H4 (cell line): ENCODE data around the gene RALGAPA1. TPM values are rescaled to one million over a fixed set of nuclear protein-coding genes. Genes with fewer than 3 reads are reported as not detected.
"Not testable (repeated sequence)": the region's sequence is repeated elsewhere in the genome, so short reads cannot be mapped to it uniquely, and the experiment has no call there.

Source experiments
- DNase-seq: peaks from one replicate; pipeline ENCODE4 v3.0.0-alpha.2; 2015; ENCODE audit warnings: low spot score
- total RNA-seq: library from RNA; depleted of rRNA; stranded (reverse); fragments of >200 nt; shearing (Covaris generic); gene quantifications from 2 replicates; pipeline ENCODE4 v1.2.3, GENCODE V29; 2014; rRNA removed

RALGAPA1 gene
- total RNA-seq, result 10.8 and 11.3 TPM in 2 replicates

DNA sequence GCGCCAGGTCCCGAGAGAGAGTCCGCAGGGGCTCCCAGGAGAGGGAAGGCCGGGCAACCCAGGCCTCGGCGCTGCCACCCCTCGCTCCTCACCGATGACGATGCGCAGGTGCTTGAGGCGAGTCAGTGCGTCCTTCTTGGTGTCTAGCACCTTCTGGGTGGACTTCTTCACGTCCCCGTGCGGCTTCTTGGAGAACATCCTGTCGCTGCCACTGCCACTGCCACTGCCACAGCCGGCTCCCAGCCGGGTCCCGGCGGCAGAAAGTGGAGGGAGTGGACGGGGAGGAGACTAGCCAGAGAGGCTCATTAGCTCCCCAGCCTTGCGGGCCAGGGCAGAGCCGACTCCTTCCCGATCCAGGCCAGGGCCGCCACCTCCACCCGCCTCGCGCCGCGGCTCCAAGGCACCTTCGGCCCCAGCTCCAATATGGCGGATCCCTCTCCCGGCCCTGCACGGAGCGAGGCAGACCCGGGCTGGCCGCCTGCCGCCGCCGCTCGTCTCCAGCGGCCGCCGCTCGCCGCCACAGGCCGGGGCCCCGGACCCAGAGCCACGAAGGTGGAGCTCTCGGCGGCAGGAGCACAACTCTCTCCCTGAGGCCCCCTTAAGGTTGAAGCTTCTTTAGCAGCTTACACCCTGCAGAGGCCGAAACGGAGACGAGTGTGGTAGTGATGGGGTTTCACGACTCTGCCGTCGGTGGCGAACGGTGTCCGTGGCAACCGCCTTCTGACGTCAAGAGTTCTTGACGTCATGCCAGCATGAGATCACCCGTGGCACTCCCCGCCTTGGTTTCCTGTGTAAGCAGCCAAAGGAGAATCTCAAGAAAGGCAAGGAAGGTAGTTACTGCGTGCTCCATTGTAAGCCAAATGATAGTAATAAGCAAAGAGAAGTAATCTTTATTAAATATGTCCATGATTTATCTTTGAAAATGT is at the start of gene RALGAPA1:
TSS of gene RALGAPA1 (minus strand) at position 658 of the 926 bp plus-strand sequence. CDS start at position 198, 460 bp downstream.
- DNase-seq, result peak; percentile 98

DNA sequence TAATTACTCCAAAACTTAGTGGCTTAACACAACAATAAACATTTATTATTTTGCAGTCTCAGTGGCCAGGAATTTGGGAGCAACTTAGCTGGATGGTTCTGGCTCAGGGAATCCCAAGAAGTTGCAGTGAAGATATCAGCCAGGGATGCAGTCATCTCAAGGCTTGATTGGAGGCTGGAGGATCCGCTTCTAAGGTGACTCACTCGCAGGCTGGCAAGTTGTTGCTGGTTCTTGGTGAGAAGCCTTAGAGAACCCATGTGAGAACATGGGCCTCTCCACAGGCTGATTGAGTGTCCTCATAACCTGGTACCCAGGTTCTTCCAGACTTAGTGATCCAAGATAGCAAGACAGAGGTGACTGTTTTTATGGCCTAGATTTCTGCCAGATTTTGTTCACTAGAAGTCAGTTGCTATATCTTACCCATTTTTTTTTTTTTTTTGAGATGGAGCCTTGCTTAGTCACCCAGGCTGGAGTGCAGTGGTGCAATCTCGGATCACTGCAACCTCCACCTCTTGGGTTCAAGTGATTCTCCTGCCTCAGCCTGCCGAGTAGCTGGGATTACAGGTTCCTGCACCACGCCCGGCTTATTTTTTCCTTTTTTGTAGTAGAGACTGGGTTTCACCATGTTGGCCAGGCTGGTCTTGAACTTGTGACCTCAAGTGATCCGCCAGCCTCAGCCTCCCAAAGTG is 49.6 kb upstream of the RALGAPA1 start:
- DNase-seq, result no peak

DNA sequence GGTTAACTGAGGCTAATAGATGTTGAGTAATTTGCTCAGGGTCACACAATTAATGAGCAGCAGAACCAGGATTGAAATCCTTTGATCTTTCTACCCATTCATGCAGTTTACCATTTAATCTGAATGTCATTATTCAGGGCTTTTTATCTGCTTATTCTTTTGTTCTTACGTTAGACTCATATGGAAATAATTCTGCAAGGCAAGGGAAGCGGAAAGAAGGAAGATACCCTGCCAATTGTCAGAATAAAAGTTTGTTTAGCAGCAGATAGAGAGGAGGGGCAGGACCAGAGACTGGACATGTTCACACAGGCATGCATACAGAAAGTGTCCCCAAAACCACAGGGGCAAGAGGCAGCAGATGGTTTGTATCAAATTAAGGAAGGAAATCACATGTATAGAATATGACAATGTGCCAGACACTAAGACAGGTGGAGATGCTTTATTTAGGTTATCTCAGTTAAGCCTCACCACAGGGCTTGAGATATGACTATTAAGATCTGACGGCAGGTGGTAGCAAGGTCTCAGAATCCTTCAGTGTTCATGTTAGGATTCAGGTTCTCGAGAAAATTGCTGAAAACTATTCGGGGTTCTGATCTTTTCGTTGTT is 46.9 kb upstream of the RALGAPA1 start:
- DNase-seq, result no peak

GRCh38 chr14:35854696-35855270 is 45.7 kb upstream of the RALGAPA1 start:
- no peak for DNase-seq

- DNase-seq, result no peak
Measured at GRCh38 chr14:35853225-35853624, 44.1 kb upstream of the RALGAPA1 start.

- DNase-seq, result no peak
Measured at GRCh38 chr14:35851823-35852222, 42.7 kb upstream of the RALGAPA1 start.

DNA sequence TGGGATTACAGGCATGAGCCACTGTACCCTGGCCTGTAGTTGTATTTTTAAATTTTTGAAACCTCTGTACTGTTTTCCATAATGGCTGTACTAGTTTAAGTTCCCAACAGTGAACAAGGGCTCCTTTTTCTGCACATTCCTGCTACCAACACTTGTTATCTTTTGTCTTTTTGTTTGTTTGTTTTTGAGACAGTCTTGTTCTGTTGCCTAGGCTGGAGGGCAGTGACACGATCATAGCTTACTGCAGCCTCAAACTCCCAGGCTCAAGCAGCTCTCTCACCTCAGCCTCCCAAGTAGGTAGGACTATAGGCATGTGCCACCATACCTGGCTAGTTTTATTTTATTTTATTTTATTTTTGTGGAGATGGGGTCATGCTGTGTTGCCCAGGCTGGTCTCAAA is 40.0 kb upstream of the RALGAPA1 start:
- no peak for DNase-seq

GRCh38 chr14:35847636-35848035 is 38.5 kb upstream of the RALGAPA1 start:
- DNase-seq, result no peak

DNA sequence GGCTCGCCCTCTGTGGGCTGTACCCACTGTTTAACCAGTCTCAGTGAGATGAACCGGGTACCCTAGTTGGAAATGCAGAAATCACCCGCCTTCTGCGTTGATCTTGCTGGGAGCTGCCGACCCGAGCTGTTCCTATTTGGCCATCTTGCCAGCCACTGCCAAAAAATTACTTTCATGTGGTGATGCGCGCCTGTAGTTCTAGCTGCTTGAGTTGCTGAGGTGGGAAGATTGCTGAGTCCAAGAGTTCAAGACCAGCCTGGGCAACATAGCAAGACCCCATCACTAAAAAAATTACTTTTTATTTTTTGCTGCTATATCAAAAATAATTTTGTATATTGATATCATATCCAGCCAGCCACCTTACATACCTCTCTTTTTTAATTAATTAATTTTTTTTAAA is 35.4 kb upstream of the RALGAPA1 start:
- no peak for DNase-seq

GRCh38 chr14:35842245-35842644 is 33.1 kb upstream of the RALGAPA1 start:
- DNase-seq, result not testable (repeated sequence)

- DNase-seq, result not testable (repeated sequence)
Measured at GRCh38 chr14:35841704-35842103, 32.6 kb upstream of the RALGAPA1 start.

GRCh38 chr14:35835208-35835982 is 26.3 kb upstream of the RALGAPA1 start:
- DNase-seq, result no peak

DNA sequence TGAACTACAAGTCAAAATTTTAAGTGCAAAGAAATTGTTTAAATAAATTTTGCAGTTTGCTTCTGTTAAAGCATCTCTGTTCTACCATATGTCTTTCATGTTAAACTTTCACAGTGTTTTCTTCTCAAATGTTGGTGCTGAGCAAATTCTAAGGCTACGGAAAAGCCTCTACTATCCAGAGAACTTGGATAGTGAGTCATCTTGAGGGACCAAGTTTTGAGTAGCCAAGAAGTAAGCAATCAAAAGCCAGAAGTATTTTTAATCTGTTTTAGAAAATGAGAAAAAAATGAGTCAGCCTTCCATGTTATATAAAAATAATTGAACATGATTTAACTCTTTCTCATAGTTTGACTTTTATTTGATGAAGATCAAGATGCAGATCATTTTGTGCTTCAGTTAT is 20.4 kb upstream of the RALGAPA1 start:
- DNase-seq, result no peak

- no peak for DNase-seq
Measured at GRCh38 chr14:35827678-35828472, 18.8 kb upstream of the RALGAPA1 start.

- no peak for DNase-seq
Measured at GRCh38 chr14:35826952-35827416, 17.9 kb upstream of the RALGAPA1 start.

DNA sequence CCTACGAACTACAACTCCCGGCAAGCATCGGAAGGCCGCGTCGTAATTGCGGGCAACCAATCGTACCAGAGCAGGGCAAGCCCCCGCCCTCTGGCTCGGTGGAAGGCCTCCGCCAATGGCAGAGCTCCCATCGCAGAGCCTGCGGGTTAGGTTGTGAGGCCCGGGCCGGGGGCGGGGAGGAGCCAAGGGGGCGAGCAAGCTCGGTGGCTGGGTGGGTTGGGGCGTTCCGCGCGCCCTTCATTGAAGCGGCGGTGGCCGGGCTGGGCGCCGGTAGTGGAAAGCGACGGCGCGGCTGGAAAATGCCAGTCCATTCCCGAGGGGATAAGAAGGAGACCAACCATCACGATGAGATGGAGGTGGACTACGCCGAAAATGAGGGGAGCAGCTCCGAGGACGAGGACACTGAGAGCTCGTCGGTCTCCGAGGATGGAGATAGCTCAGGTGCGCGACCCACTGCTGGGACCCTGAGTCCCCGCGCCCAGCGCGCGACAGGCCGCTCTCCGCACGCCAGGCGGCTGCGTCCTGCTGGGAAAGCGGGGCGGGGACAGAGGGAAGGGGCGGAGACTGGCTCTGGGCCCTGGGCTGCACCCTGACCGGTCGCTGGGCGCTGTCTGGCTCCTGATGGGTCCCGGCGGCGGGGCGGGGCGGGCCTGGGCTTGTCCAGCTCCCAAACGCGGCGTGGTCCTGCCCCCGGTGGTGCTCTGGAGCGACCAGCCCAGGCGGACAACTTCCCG is 17.3 kb upstream of the RALGAPA1 start, which contains the start of gene BRMS1L:
TSS of gene BRMS1L (plus strand) at position 121 of the 734 bp plus-strand sequence. CDS start at position 300, 179 bp downstream.
- peak; percentile 99 for DNase-seq

GRCh38 chr14:35825968-35826217 is 16.8 kb upstream of the RALGAPA1 start:
- DNase-seq, result no peak

DNA sequence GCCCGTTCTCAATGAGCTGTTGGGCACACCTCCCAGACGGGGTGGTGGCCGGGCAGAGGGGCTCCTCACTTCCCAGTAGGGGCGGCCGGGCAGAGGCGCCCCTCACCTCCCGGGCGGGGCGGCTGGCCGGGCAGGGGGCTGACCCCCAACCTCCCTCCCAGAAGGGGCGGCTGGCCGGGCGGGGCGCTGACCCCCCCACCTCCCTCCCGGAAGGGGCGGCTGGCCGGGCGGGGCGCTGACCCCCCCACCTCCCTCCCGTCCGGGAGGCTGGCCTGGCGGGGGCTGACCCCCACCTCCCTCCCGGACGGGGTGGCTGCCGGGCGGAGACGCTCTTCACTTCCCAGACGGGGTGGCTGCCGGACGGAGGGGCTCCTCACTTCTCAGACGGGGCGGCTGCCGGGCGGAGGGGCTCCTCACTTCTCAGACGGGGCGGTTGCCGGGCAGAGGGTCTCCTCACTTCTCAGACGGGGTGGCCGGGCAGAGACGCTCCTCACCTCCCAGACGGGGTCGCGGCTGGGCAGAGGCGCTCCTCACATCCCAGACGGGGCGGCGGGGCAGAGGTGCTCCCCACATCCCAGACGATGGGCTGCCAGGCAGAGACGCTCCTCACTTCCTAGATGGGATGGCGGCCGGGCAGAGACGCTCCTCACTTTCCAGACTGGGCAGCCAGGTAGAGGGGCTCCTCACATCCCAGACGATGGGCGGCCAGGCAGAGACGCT is 15.5 kb upstream of the RALGAPA1 start:
- DNase-seq, result not testable (repeated sequence)

GRCh38 chr14:35822501-35822900 is 13.4 kb upstream of the RALGAPA1 start:
- no peak for DNase-seq
